ENCODE data around the gene MYH13. TPM values are rescaled to one million over a fixed set of nuclear protein-coding genes. Genes with fewer than 3 reads are reported as not detected.
A peak's percentile ranks its signal among the peaks of the same experiment; 100 is the strongest.

The MYH13 gene
- total RNA-seq, 1 experiment from 2014 or later: not detected

- Mint-ChIP-seq H3K4me1 (0 out of 2 replicates have a peak, but pooled peaks cover 2% of the 10 kb centered on the region), H3K27me3 (ENCODE audit: low read depth) (no peaks in the 10 kb centered on the region), H3K4me3 (no peak overlapping the region), H3K36me3 (no peaks in the 10 kb centered on the region), H3K27ac (no peak overlapping the region), H3K9me3 (peaks cover 13% of the 10 kb centered on the region)
- CTCF ChIA-PET: interaction anchor here (1.0 to 3.3 kb wide), 2 partner anchors 264 to 274 kb away, joined by 4 to 9 read pairs; no protein-coding TSS in a partner anchor
- DNase-seq (ENCODE audit: low spot score): no peak
- no peak for TF ChIP-seq HMGXB4 (CRISPR knock-in tag; IDR thresholded peaks at IDR 0.05)
- no peak for TF ChIP-seq GRHL2 (CRISPR knock-in tag; IDR thresholded peaks at IDR 0.05; ENCODE audit: insufficient replicate concordance, severe bottlenecking)
- TF ChIP-seq ZNF423 (CRISPR knock-in tag; IDR thresholded peaks at IDR 0.05): no peak
- POLR2A ChIA-PET: no interaction called here
- ATAC-seq: no peak
These were observed 18.2 kb downstream of the MYH13 start for GRCh38 chr17:10354651-10355050.

GRCh38 chr17:10352893-10353292, 19.9 kb downstream of the MYH13 start:
- no peaks in the 10 kb centered on the region for H3K27me3 Mint-ChIP-seq (ENCODE audit: low read depth)
- ChIA-PET POLR2A (no interaction called here), CTCF (interaction anchor here (0.6 to 3.3 kb wide), 6 partner anchors 61 to 424 kb away, joined by 3 to 9 read pairs (median 6); no protein-coding TSS in a partner anchor)
- H3K4me1 Mint-ChIP-seq: 0 out of 2 replicates have a peak, but pooled peaks cover under 1% of the 10 kb centered on the region
- no peak for ATAC-seq
- H3K4me3 Mint-ChIP-seq: no peak overlapping the region
- no peak overlapping the region for H3K27ac Mint-ChIP-seq
- H3K9me3 Mint-ChIP-seq: peaks cover 13% of the 10 kb centered on the region
- TF ChIP-seq E2F5 (CRISPR knock-in tag; IDR thresholded peaks at IDR 0.05): no peak
- no peak for TF ChIP-seq ZSCAN18 (CRISPR knock-in tag; IDR thresholded peaks at IDR 0.05)
- TF ChIP-seq AFF4 (CRISPR knock-in tag; IDR thresholded peaks at IDR 0.05; ENCODE audit: borderline replicate concordance): no peak
- TF ChIP-seq NFE2L1 (CRISPR knock-in tag; IDR thresholded peaks at IDR 0.05): no peak
- TF ChIP-seq ZNF232 (CRISPR knock-in tag; IDR thresholded peaks at IDR 0.05): no peak
- TF ChIP-seq ATF2 (CRISPR knock-in tag; IDR thresholded peaks at IDR 0.05; ENCODE audit: borderline replicate concordance, low read depth): no peak
- no peak for TF ChIP-seq MXD4 (CRISPR knock-in tag; IDR thresholded peaks at IDR 0.05; ENCODE audit: borderline replicate concordance)
- H3K36me3 Mint-ChIP-seq: no peaks in the 10 kb centered on the region
- no peak for DNase-seq (ENCODE audit: low spot score)

GRCh38 chr17:10349403-10349802, 23.4 kb downstream of the MYH13 start:
- Mint-ChIP-seq H3K4me3 (no peak overlapping the region), H3K27ac (no peak overlapping the region), H3K9me3 (peaks cover 13% of the 10 kb centered on the region), H3K36me3 (no peaks in the 10 kb centered on the region), H3K4me1 (no peaks in the 10 kb centered on the region), H3K27me3 (ENCODE audit: low read depth) (no peaks in the 10 kb centered on the region)
- ChIA-PET CTCF (no interaction called here), POLR2A (no interaction called here)
- DNase-seq (ENCODE audit: low spot score) (peak; percentile 50), ATAC-seq (peak; percentile 85)
- TF ChIP-seq GABPB1 (CRISPR knock-in tag; IDR thresholded peaks at IDR 0.05) (no peak), CTCF (IDR thresholded peaks at IDR 0.05) (peak; percentile 53)
